Endothelial cell of umbilical vein (primary cell): ENCODE measurements around the gene TMEM207. TPM values are rescaled to one million over a fixed set of nuclear protein-coding genes. Genes with fewer than 3 reads are reported as not detected.

ENCODE experiments used
- BruUV-seq: library from RNA; stranded (reverse); fragments of 400-500 nt; replicated peaks from 2 replicates; lab custom pipeline; 2021; lab: Mats Ljungman, UMichigan
- CTCF ChIA-PET: fragments of 300-600, 350-600 bp; sonication (Branson Sonifier 250); formaldehyde crosslinking; loops from one replicate; lab custom pipeline; 2021; ENCODE audit warnings: antibody characterized with exemption, inconsistent platforms; lab: Charles Lee
- POLR2A ChIA-PET: fragments of 300-600, 350-600 bp; sonication (Branson Sonifier 250); formaldehyde crosslinking; loops from one replicate; lab custom pipeline; 2021; ENCODE audit warnings: antibody characterized with exemption, inconsistent platforms; lab: Charles Lee
- DNase-seq: peaks from one replicate; pipeline ENCODE4 v3.0.0-alpha.2; 2011; ENCODE audit warnings: low read depth, low spot score
- FAIRE-seq: peaks from 2 replicates; lab custom pipeline; 2011; peaks lifted over from hg19 to GRCh38; lab: Jason Lieb, UNC
- H2AFZ ChIP-seq: 2 replicates; pipeline ENCODE4 v1.6.0; 2012; ENCODE audit warnings: low read depth, low read length, control low read depth, inconsistent platforms
- H3K27ac ChIP-seq: 2 replicates; pipeline ENCODE4 v1.5.1; 2011; ENCODE audit warnings: low read depth, mild to moderate bottlenecking, control low read depth, low read length, moderate library complexity; ENCODE audit not compliant: insufficient read depth
- H3K27me3 ChIP-seq, 2 experiments: 2 replicates each; pipeline versions ENCODE4 v1.6.0 to v1.6.1; 2011; ENCODE audit warnings: low read length in 2 of 2, mixed read lengths in 1 of 2; ENCODE audit not compliant: control insufficient read depth in 2 of 2, insufficient read depth in 2 of 2
- H3K36me3 ChIP-seq, 2 experiments: 2 replicates in 1 of 2; 3 replicates in 1 of 2; pipeline ENCODE4 v1.5.1; 2011; ENCODE audit warnings: low read length in 2 of 2, mild to moderate bottlenecking in 1 of 2, moderate library complexity in 1 of 2; ENCODE audit not compliant: control insufficient read depth in 2 of 2, insufficient read depth in 2 of 2; ENCODE audit errors: extremely low read depth in 1 of 2
- H3K4me1 ChIP-seq: 3 replicates; pipeline ENCODE4 v1.5.1; 2011; ENCODE audit warnings: mild to moderate bottlenecking, low read length; ENCODE audit not compliant: control insufficient read depth, insufficient read depth; ENCODE audit errors: extremely low read depth
- H3K4me2 ChIP-seq: 2 replicates; pipeline ENCODE4 v1.6.1; 2011; ENCODE audit warnings: low read length, control low read depth, mixed read lengths; ENCODE audit not compliant: insufficient read depth
- H3K4me3 ChIP-seq, 3 experiments: fragments of 200-600 bp in 1 of 3; sonication (generic), shearing (Covaris generic) in 1 of 3; replicated peaks in 1 of 3; 2 replicates each; pipeline ENCODE4 v1.5.1; 2011 to 2016; ENCODE audit warnings: control low read depth in 3 of 3, low read length in 3 of 3, mild to moderate bottlenecking in 2 of 3, inconsistent platforms in 1 of 3, low read depth in 1 of 3, moderate library complexity in 1 of 3; ENCODE audit not compliant: insufficient read depth in 1 of 3
- H3K79me2 ChIP-seq: 2 replicates; pipeline ENCODE4 v1.6.0; 2012; ENCODE audit warnings: low read length, inconsistent platforms; ENCODE audit not compliant: control insufficient read depth, insufficient read depth
- H3K9ac ChIP-seq: replicated peaks from 2 replicates; pipeline ENCODE3; 2011; ENCODE audit warnings: low read length, control low read depth; ENCODE audit not compliant: insufficient read depth; ENCODE audit errors: extremely low read depth
- H3K9me1 ChIP-seq: replicated peaks from 3 replicates; pipeline ENCODE4 v1.6.0; 2011; ENCODE audit warnings: mild to moderate bottlenecking, low read length; ENCODE audit not compliant: control insufficient read depth, insufficient read depth; ENCODE audit errors: extremely low read depth
- H3K9me3 ChIP-seq: replicated peaks from 2 replicates; pipeline ENCODE4 v1.5.1; 2012; ENCODE audit warnings: low read length, inconsistent platforms; ENCODE audit not compliant: control insufficient read depth, insufficient read depth
- H4K20me1 ChIP-seq: replicated peaks from 2 replicates; pipeline ENCODE3; 2011; ENCODE audit warnings: mild to moderate bottlenecking, low read length; ENCODE audit not compliant: control insufficient read depth, insufficient read depth; ENCODE audit errors: extremely low read depth
- CTCF ChIP-seq, 2 donors: IDR thresholded peaks; 1 replicate in 1 of 2; 2 replicates in 1 of 2; pipeline ENCODE4 v1.5.1; 2011; ENCODE audit warnings: low read length in 2 of 2, mild to moderate bottlenecking in 2 of 2, moderate library complexity in 2 of 2, control low read depth in 1 of 2, inconsistent platforms in 1 of 2, low read depth in 1 of 2; ENCODE audit not compliant: insufficient read depth in 1 of 2; ENCODE audit errors: extremely low read depth in 1 of 2
- EZH2 ChIP-seq: IDR thresholded peaks from 2 replicates; pipeline ENCODE4 v1.6.1; 2012; ENCODE audit warnings: borderline replicate concordance, low read depth, mild to moderate bottlenecking, moderate library complexity, low read length, inconsistent platforms; ENCODE audit not compliant: severe bottlenecking
- FOS ChIP-seq: IDR thresholded peaks from 2 replicates; pipeline ENCODE4 v1.6.1; 2011; ENCODE audit warnings: mild to moderate bottlenecking, low read length, moderate library complexity, borderline replicate concordance; ENCODE audit not compliant: insufficient read depth
- JUN ChIP-seq: IDR thresholded peaks from 2 replicates; pipeline ENCODE4 v1.6.1; 2011; ENCODE audit warnings: borderline replicate concordance, low read depth; ENCODE audit not compliant: insufficient read length, insufficient read depth
- MAX ChIP-seq: IDR thresholded peaks from 2 replicates; pipeline ENCODE4 v1.6.1; 2011; ENCODE audit not compliant: insufficient read depth, insufficient read length
- POLR2A ChIP-seq: IDR thresholded peaks from 2 replicates; pipeline ENCODE4 v1.6.1; 2012; ENCODE audit warnings: low read depth, mild to moderate bottlenecking, control low read depth, low read length
- POLR2AphosphoS5 ChIP-seq: IDR thresholded peaks from 2 replicates; pipeline ENCODE4 v1.6.1; 2012; ENCODE audit warnings: low read depth, mild to moderate bottlenecking, control low read depth, low read length, moderate library complexity; ENCODE audit not compliant: insufficient read depth
- dilution Hi-C: fragments of 300-500 bp; cut with MboI; formaldehyde crosslinking; loops from one replicate; pipeline ENCODE4 v1.15.0; 2019; ENCODE audit warnings: low sequenced_read_pairs; ENCODE audit not compliant: extremely low pct_ligation_motif_present
- intact Hi-C: fragments of 100-400 bp; cut with micrococcal nuclease; formaldehyde crosslinking; loops from one replicate; pipeline ENCODE4 v1.10.0; 2022
- polyA plus RNA-seq, 4 experiments: library from polyadenylated mRNA; depleted of rRNA in 3 of 4; stranded (reverse) in 3 of 4; unstranded in 1 of 4; fragments of >200 nt; gene quantifications; 2 replicates each; pipeline versions ENCODE4 v1.2.1 to v1.2.3, GENCODE V29; 2011 to 2012; ENCODE audit warnings: missing spikeins in 1 of 4
- total RNA-seq: library from RNA; stranded (reverse); gene quantifications from 2 replicates; pipeline ENCODE4 v1.2.3, GENCODE V29; 2021

TMEM207 gene
- total and polyA plus RNA-seq, 2 donors (not counting 3 experiments of a cell fraction or from before 2014, with no cell fraction given) = not detected

- H3K9me1 ChIP-seq = no peaks in the 10 kb centered on the region
- H3K4me3 ChIP-seq = no peak overlapping the region
- no peaks in the 10 kb centered on the region for H3K9me3 ChIP-seq
- no TSS peak for BruUV-seq
- FAIRE-seq (no peak), DNase-seq (no peak)
- TF ChIP-seq CTCF (IDR thresholded peaks at IDR 0.05; ENCODE audit: extremely low read depth in 1 of 2, insufficient read depth in 1 of 2, low read depth in 1 of 2, low read length in 2 of 2) (no peak), MAX (no peak), POLR2A (no peak)
- dilution Hi-C loops (no loop called here), intact Hi-C loops (no loop called here)
- no peak overlapping the region for H3K4me2 ChIP-seq
- CTCF ChIA-PET = interaction anchor here (0.9 to 1.3 kb wide), 2 partner anchors 59 to 420 kb away, joined by 3 to 4 read pairs; partner anchors contain the start of gene CLDN1
- H3K36me3 ChIP-seq = no peaks in the 10 kb centered on the region
- H4K20me1 ChIP-seq = no peaks in the 10 kb centered on the region
- H3K79me2 ChIP-seq = no peaks in the 10 kb centered on the region
- no peaks in the 10 kb centered on the region for H3K27me3 ChIP-seq
- H2AFZ ChIP-seq = no peak overlapping the region
- peaks cover 9% of the 10 kb centered on the region for H3K4me1 ChIP-seq
- no peak overlapping the region for H3K9ac ChIP-seq
- H3K27ac ChIP-seq = no peak overlapping the region
- POLR2A ChIA-PET = no interaction called here
Measured at GRCh38 chr3:190381441-190381840, 68.3 kb downstream of the TMEM207 start.

GRCh38 chr3:190380184-190380583 lies 69.5 kb downstream of the TMEM207 start:
- Histone ChIP-seq H2AFZ (no peak overlapping the region), H3K4me3 (no peak overlapping the region), H3K9me3 (no peaks in the 10 kb centered on the region), H3K27me3 (no peaks in the 10 kb centered on the region), H3K9ac (no peak overlapping the region), H3K4me1 (no peaks in the 10 kb centered on the region), H3K9me1 (no peaks in the 10 kb centered on the region), H3K79me2 (no peaks in the 10 kb centered on the region), H3K4me2 (no peak overlapping the region), H3K36me3 (no peaks in the 10 kb centered on the region), H4K20me1 (no peaks in the 10 kb centered on the region), H3K27ac (no peak overlapping the region)
- TF ChIP-seq POLR2A (no peak), FOS (no peak), JUN (no peak), EZH2 (no peak), POLR2AphosphoS5 (no peak), CTCF (IDR thresholded peaks at IDR 0.05; ENCODE audit: extremely low read depth in 1 of 2, insufficient read depth in 1 of 2, low read depth in 1 of 2, low read length in 2 of 2) (no peak)
- DNase-seq (no peak), FAIRE-seq (no peak)
- dilution Hi-C loops = no loop called here
- ChIA-PET POLR2A (no interaction called here), CTCF (no interaction called here)
- BruUV-seq = no TSS peak
- intact Hi-C loops = no loop called here
